SU-DHL-6 (cell line): Measurements from ENCODE around the gene NT5C.

ENCODE experiments used
- H2AFZ ChIP-seq: fragments of 200-600 bp; sonication (generic); 2 replicates; pipeline ENCODE4 v1.6.1; 2014; ENCODE audit warnings: low read depth, mild to moderate bottlenecking, moderate library complexity, mixed read lengths, antibody characterized with exemption, low read length; ENCODE audit not compliant: severe bottlenecking
- H3F3A ChIP-seq: fragments of 200-600 bp; shearing (Covaris generic); 2 replicates; pipeline ENCODE4 v1.6.0; 2016; ENCODE audit warnings: antibody characterized with exemption, mild to moderate bottlenecking; ENCODE audit not compliant: insufficient read depth
- H3K27ac ChIP-seq: fragments of 200-600 bp; sonication (generic); 2 replicates; pipeline ENCODE4 v1.5.1; 2016; ENCODE audit warnings: low read depth, mild to moderate bottlenecking, low read length, moderate library complexity, mixed read lengths
- H3K27me3 ChIP-seq: fragments of 200-600 bp; sonication (generic), shearing (Covaris generic); 2 replicates; pipeline ENCODE4 v1.6.0; 2014; ENCODE audit warnings: mild to moderate bottlenecking, low read length
- H3K36me3 ChIP-seq: fragments of 200-600 bp; sonication (generic); 2 replicates; pipeline ENCODE4 v1.6.1; 2014; ENCODE audit warnings: mild to moderate bottlenecking, low read length, mixed read lengths
- H3K4me2 ChIP-seq: fragments of 300-600, 200-600 bp; shearing (Covaris generic), sonication (generic); 2 replicates; pipeline ENCODE4 v1.6.0; 2014; ENCODE audit warnings: low read length, low read depth, mild to moderate bottlenecking; ENCODE audit not compliant: poor library complexity, severe bottlenecking
- H3K4me3 ChIP-seq: fragments of 200-600 bp; sonication (generic); 2 replicates; pipeline ENCODE4 v1.5.1; 2014; ENCODE audit warnings: antibody characterized with exemption, low read length, mild to moderate bottlenecking, mixed read lengths; ENCODE audit not compliant: insufficient read depth, poor library complexity, severe bottlenecking
- H3K79me2 ChIP-seq: fragments of 200-600 bp; sonication (generic); 2 replicates; pipeline ENCODE4 v1.6.1; 2014; ENCODE audit warnings: mild to moderate bottlenecking, low read length, moderate library complexity; ENCODE audit not compliant: insufficient read depth
- H3K9ac ChIP-seq: fragments of 200-600 bp; sonication (generic); 2 replicates; pipeline ENCODE4 v1.7.0; 2014; ENCODE audit warnings: mild to moderate bottlenecking, low read length
- H3K9me2 ChIP-seq: fragments of 200-600 bp; sonication (generic); replicated peaks from 2 replicates; pipeline ENCODE4 v1.6.1; 2014; ENCODE audit warnings: low read length; ENCODE audit not compliant: insufficient read depth
- H3K9me3 ChIP-seq: fragments of 200-600 bp; sonication (generic); 2 replicates; pipeline ENCODE4 v1.6.1; 2014; ENCODE audit warnings: low read length, mixed read lengths; ENCODE audit not compliant: insufficient read depth
- H4K20me1 ChIP-seq: fragments of 200-600 bp; sonication (generic); 2 replicates; pipeline ENCODE4 v1.6.1; 2014; ENCODE audit warnings: low read depth, mild to moderate bottlenecking, antibody characterized with exemption, low read length, moderate library complexity, mixed read lengths
- EZH2phosphoT487 ChIP-seq: fragments of 200-600 bp; sonication (generic), shearing (Covaris generic); conservative IDR thresholded peaks from 2 replicates; pipeline ENCODE4 v1.6.1; 2018; ENCODE audit warnings: mild to moderate bottlenecking, antibody characterized with exemption, low read length, moderate library complexity, mixed read lengths
- TF ChIP-seq, protein P1 (sequence below): fragments of 200-600 bp; sonication (generic); IDR thresholded peaks from one replicate; pipeline ENCODE4 v1.5.1; 2017; ENCODE audit warnings: antibody characterized with exemption, mild to moderate bottlenecking, low read length, moderate library complexity; ENCODE audit not compliant: insufficient read depth, poor library complexity, severe bottlenecking

NT5C gene

DNA sequence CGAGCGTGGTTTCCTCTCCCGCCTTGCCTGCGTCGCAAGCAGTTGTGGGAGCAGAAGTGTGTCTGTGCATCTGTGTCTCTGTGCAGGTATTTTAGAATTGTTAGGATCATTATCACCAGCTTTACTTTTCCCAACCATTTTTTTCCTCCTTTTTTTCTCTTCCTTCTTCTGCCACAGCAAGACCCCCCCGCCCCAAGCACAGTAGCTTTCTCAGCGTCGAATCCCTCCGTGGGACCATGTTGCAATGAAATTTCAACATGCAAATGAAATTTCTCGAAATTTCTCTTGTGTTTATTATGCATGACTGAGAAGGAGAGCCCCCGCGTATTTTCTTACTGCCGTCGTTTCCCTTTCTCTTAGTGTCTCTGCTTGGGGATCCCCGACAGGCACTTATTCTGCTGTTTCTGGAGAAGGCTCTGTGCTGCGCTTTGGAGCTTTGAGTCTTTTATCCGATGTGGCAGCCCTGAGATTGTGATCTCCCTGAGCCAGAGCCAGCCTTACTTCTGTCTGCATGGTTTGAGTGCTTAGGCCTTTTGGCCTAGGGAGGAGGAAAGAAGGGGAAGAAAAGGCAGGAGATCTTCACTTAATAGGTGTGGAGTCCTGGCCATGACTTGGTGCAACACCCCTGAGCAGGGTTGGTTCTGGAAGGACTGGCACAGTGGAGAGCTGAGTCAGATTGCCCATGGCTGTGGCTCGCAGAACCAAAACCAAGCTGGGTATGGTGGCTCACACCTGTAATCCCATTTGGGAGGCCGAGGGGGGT lies 16.8 kb downstream of the NT5C start:
- no peaks in the 10 kb centered on the region for H3K36me3 ChIP-seq
- no peaks in the 10 kb centered on the region for H3K9me2 ChIP-seq
- no peaks in the 10 kb centered on the region for H3K27me3 ChIP-seq
- no peaks in the 10 kb centered on the region for H3K9me3 ChIP-seq
- H3K79me2 ChIP-seq = 0 out of 2 replicates have a peak, but pooled peaks cover 8% of the 10 kb centered on the region
- H4K20me1 ChIP-seq = no peaks in the 10 kb centered on the region
- peak overlapping the region; percentile 56 for H3K9ac ChIP-seq
- peak overlapping the region; percentile 37; the same call in 1 of the 2 replicates for H3K27ac ChIP-seq
- H3K4me2 ChIP-seq = peak overlapping the region; percentile 67
- H2AFZ ChIP-seq = peak overlapping the region; percentile 52
- TF ChIP-seq EZH2phosphoT487 = no peak
- TF ChIP-seq, protein P1, sequence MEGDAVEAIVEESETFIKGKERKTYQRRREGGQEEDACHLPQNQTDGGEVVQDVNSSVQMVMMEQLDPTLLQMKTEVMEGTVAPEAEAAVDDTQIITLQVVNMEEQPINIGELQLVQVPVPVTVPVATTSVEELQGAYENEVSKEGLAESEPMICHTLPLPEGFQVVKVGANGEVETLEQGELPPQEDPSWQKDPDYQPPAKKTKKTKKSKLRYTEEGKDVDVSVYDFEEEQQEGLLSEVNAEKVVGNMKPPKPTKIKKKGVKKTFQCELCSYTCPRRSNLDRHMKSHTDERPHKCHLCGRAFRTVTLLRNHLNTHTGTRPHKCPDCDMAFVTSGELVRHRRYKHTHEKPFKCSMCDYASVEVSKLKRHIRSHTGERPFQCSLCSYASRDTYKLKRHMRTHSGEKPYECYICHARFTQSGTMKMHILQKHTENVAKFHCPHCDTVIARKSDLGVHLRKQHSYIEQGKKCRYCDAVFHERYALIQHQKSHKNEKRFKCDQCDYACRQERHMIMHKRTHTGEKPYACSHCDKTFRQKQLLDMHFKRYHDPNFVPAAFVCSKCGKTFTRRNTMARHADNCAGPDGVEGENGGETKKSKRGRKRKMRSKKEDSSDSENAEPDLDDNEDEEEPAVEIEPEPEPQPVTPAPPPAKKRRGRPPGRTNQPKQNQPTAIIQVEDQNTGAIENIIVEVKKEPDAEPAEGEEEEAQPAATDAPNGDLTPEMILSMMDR = no peak
- peak overlapping the region; percentile 35 for H3K4me3 ChIP-seq
- H3F3A ChIP-seq = peaks cover 11% of the 10 kb centered on the region; the same call in 1 of the 2 replicates

DNA sequence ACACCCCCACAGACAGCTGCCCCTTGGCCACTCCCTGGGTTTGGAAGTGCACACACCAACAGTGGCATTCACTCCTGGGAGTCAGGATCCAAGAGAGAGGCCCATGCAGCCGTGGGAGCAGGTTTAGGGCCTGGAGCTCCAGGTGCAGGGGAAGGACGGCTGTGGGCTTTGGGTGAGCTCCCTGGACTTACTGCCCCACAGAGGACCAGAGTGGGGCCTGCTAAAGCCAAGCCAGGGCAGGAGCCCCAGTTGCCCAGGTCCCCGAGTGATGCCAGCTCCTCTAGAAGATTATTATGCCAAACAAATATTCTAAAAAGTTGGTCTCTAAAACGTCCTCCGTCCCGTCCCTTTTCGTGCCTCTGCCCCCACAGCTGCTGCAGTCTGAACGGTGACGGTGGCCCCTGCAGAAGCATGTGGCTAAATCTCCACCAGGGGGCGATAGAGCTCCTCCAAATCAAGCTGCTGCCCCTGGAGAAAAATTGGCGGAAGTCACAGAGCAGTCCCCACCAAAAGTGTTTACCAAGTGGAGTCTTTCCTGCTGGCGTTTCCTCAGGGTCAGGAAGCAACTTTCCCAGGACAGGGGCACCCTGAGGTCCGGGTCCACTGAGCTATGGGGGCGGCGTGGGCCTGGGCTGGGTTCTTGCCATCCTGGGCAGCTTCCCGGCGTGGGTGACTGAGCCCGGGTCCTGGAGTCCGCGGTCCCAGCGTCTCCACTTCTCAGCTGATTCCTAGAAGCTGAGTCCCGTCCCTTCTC lies 17.6 kb downstream of the NT5C start:
- TF ChIP-seq, protein P1 = peak; percentile 86
- TF ChIP-seq EZH2phosphoT487 = no peak
- Histone ChIP-seq H3K4me3 (peak overlapping the region; percentile 35), H2AFZ (peak overlapping the region; percentile 52), H3K27ac (peak overlapping the region; percentile 37; the same call in 1 of the 2 replicates), H3K79me2 (0 out of 2 replicates have a peak, but pooled peaks cover 8% of the 10 kb centered on the region), H3K9me3 (no peaks in the 10 kb centered on the region), H3F3A (peaks cover 12% of the 10 kb centered on the region; the same call in 1 of the 2 replicates), H4K20me1 (no peaks in the 10 kb centered on the region), H3K9ac (peak overlapping the region; percentile 56), H3K36me3 (no peaks in the 10 kb centered on the region), H3K27me3 (no peaks in the 10 kb centered on the region), H3K4me2 (peak overlapping the region; percentile 67), H3K9me2 (no peaks in the 10 kb centered on the region)

DNA sequence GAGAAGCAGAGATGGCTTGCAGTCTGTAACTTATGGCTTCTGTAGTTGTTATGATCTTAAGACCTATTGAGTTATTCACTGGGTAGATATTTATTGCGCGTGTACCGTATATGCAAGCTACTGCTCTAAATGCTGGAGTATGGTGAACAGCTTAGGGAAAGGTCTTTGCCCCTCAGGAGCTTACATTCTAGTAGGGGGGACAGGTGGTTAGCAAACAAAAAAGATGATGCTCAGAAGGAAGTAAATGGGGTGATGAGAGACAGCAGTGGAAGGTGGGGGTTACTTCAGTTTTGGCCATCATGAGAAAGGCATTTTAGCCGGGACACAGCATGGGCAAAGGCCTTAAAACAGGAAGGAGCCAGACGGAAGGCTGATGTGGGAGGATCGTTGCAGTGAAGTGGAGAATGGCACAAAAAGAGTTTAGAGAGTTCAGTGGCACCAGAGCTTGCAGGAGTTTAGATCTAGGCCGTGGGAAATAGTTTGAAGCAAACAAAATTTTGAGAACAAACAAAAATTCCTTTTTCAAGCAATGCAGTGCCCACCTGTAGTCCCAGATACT lies 19.7 kb downstream of the NT5C start:
- 0 out of 2 replicates have a peak, but pooled peaks cover 8% of the 10 kb centered on the region for H3K79me2 ChIP-seq
- no peak overlapping the region for H2AFZ ChIP-seq
- peak overlapping the region; percentile 28; the same call in 1 of the 2 replicates for H3K27ac ChIP-seq
- no peaks in the 10 kb centered on the region for H3K9me3 ChIP-seq
- H3K9me2 ChIP-seq = no peaks in the 10 kb centered on the region
- TF ChIP-seq, protein P1 = no peak
- TF ChIP-seq EZH2phosphoT487 = no peak
- no peaks in the 10 kb centered on the region for H3K36me3 ChIP-seq
- H3F3A ChIP-seq = peaks cover 16% of the 10 kb centered on the region; the same call in 1 of the 2 replicates
- H3K27me3 ChIP-seq = no peaks in the 10 kb centered on the region
- H3K9ac ChIP-seq = no peak overlapping the region
- peak overlapping the region; percentile 36 for H3K4me2 ChIP-seq
- no peak overlapping the region for H3K4me3 ChIP-seq
- no peaks in the 10 kb centered on the region for H4K20me1 ChIP-seq
